Activated T-cell treated with anti-CD3 and anti-CD28 coated beads, Interleukin-2, amount 50 U/mL, for 1 hour (primary cell): Measurements from ENCODE around the gene SLC35B4.
A peak's percentile ranks its signal among the peaks of the same experiment; 100 is the strongest.

Experiments used
- DNase-seq: peaks from one replicate; pipeline ENCODE4 v3.0.0-alpha.2; 2020

Gene SLC35B4, protein sequence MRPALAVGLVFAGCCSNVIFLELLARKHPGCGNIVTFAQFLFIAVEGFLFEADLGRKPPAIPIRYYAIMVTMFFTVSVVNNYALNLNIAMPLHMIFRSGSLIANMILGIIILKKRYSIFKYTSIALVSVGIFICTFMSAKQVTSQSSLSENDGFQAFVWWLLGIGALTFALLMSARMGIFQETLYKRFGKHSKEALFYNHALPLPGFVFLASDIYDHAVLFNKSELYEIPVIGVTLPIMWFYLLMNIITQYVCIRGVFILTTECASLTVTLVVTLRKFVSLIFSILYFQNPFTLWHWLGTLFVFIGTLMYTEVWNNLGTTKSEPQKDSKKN

DNA sequence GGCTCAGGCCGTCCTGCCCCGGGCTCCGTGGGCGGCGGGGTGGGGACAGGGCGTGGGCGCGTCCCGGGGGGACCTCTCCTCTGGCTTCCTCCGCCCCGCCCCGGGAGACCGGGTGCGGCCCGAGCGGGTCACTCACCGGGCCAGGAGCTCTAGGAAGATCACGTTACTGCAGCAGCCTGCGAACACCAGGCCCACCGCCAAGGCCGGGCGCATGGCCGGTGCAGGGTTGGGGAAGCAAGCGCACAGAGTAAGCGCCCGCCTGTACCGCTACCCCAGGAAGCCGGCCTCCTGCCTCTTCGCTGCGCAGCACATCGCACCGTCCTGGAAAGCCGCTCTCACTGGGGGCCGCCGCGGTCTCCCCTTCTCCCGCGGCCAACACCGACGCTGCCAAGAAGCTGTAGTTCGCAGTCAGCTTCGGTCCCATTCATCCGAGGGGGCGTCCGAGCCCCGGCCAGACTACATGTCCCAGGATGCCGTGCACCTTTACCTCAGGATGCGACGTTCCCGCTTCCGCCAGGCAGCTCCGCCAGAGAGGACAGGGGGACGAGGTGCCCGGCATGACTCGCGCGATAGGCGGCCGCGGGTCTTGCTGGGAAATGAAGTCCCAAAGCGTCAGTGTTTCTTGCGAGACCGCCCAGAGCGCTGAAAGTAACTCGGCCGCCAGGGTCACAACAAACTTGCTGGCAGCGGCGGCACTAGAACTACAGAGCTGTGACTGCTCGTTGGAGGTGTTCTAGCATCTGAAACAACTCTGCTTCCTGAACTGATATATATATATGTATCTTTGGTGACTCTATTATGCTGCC, at the start of gene SLC35B4:
Gene SLC35B4, minus strand, starts transcription at position 392 of the 806 bp plus-strand sequence. Its CDS starts 179 bp downstream, at position 213.
- DNase-seq, result peak; percentile 93

GRCh38 chr7:134366481-134366880, 49.8 kb upstream of the SLC35B4 start:
- DNase-seq, result no peak

GRCh38 chr7:134365341-134366054, 48.8 kb upstream of the SLC35B4 start:
- no peak for DNase-seq

DNA sequence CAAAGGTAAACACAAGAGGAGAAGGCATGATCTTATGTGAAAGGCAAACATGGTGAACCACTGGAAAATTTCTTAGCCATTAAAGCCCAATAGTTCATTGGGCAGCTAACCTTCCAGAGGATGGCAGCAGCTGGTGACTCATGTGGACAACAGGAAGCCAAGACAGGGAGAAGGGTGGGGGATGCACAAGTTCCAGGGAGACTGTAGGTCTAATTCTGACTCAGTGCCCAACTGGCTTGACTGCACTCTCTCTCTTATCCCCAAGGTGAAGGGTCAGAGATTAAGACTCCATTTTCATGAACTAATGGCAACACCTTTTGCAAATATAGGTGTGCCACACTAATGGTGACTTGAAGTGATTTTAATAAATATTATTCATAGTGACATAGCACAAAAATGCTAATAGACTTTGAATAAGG, 47.9 kb upstream of the SLC35B4 start:
- DNase-seq, result no peak

- no peak for DNase-seq
Measured at GRCh38 chr7:134362587-134363483, 46.1 kb upstream of the SLC35B4 start.

GRCh38 chr7:134359787-134360432, 43.2 kb upstream of the SLC35B4 start:
- DNase-seq, result no peak

GRCh38 chr7:134357486-134357885, 40.8 kb upstream of the SLC35B4 start:
- DNase-seq, result no peak

DNA sequence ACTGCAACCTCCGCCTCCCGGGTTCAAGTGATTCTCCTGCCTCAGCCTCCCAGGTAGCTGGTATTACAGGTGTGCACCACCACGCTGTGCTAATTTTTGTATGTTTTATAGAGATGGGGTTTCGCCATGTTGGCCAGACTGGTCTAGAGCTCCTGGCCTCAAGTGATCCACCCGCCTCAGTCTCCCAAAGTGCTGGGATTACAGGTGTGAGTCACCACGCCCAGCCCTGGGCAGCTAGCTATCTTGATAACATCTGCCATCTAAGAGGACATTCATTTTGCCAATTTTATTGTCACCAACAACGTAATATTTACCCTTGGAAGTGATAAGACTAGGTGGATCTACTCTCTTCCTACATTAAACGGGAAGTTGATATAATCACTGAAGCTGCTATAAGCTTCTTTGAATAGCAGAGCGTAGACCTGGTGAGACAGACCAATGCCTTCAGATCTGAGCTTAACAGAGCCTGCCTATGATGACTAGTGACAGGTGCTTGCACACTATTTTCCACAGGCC, 39.7 kb upstream of the SLC35B4 start:
- DNase-seq, result no peak

GRCh38 chr7:134355927-134356326, 39.2 kb upstream of the SLC35B4 start:
- DNase-seq, result no peak

DNA sequence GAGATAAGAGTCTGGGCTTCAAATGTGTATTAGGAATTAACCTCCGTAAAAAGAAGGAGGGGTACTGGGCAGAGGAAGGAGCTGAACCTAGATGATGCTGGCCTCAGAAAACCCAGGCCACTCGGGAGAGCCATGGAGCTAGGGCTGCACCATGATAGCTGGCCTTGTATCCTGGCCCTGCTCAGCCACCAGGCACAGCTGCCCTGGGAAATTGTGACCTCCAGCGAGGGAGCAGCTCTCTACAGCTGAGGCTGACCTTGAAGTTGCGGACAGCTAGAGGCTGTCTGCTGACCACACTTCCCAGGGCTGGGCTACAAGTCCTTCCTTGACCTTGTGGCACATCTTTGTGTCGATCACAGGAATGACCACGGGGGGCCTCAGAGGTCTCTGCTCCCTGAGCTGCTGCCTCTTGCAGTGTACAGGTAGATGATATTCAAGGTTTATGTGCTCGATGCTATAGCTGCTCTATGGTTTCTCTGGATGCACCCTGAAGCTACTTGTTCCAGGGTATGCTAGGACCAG, 38.3 kb upstream of the SLC35B4 start:
- no peak for DNase-seq

GRCh38 chr7:134353411-134353810, 36.7 kb upstream of the SLC35B4 start:
- DNase-seq, result no peak

GRCh38 chr7:134351424-134351823, 34.7 kb upstream of the SLC35B4 start:
- no peak for DNase-seq

GRCh38 chr7:134350709-134351108, 34.0 kb upstream of the SLC35B4 start:
- no peak for DNase-seq

DNA sequence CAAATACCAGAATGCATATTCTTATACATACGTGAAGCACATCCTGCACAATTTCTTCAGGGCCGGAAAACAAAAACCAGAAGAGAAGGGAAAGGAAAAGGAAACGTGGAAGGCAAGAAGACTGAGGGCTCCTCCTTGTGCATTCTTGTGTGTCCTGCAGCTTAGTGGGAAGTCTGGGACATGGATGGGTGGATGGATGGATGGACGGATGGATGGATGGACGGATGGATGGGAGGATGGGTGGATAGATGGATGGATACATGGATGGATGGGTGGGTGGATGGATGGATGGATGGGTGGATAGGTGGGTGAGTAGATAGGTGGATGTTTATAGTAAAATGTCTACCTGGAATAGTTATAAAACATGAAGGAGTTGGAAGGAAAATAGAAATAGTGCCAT, 30.8 kb upstream of the SLC35B4 start:
- DNase-seq, result no peak

DNA sequence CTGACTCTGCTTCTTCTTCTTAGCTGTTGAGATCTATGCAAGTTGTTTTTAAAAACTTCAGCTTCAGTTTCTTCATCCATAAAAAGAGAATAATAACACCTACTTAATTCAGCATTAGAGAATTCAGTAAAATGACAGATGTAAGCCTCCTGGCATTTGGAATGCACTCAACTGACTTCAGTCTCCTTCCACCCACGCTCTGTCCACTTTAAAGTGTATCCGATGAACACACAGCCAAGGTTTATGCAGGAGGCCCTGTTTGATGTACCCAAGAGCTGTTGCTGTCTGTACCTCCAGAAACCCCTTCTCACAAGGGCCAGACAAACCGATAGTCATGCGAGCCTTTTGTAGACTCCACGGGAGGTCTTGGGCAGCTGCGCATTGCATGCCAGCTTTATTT, 27.1 kb upstream of the SLC35B4 start:
- no peak for DNase-seq

GRCh38 chr7:134343136-134343535, 26.4 kb upstream of the SLC35B4 start:
- DNase-seq, result no peak

DNA sequence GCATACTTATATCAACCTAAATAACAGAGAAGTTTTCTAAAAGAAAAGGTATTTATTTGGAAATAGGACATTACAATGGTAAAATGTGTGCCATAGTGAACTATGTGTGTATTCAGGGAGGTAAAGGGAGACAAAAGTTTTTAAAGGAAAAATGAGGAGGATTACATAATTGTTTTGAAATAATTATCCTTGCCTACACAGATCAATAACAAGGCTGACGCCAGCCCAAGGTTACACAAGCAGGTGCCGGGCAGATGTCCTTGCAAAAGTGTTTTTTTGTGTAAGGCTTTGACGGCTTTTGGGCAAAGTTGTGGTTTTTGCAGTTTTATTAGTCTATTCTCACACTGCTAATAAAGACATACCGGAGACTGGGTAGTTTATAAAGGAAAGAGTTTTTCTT, 22.7 kb upstream of the SLC35B4 start:
- no peak for DNase-seq

GRCh38 chr7:134337980-134338379, 21.2 kb upstream of the SLC35B4 start:
- no peak for DNase-seq

DNA sequence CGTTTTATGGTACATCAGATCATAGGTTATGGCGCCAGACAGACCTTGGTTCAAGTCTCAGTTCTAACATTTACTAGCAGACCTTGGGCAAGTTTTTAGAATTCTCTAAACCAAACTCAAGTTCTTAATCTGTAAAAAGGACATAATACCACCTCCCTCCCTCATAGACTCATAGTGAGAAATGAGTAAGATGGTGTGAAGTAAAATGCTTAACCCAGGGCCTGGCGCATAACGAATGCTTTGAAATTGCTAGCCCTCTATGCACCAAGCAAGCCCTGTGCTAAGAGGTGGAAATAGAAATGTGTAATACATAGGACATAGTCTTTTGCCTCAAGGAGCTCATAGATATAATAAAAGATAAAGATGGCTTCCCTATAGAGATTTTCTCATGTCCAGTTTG, 17.7 kb upstream of the SLC35B4 start:
- DNase-seq, result no peak

DNA sequence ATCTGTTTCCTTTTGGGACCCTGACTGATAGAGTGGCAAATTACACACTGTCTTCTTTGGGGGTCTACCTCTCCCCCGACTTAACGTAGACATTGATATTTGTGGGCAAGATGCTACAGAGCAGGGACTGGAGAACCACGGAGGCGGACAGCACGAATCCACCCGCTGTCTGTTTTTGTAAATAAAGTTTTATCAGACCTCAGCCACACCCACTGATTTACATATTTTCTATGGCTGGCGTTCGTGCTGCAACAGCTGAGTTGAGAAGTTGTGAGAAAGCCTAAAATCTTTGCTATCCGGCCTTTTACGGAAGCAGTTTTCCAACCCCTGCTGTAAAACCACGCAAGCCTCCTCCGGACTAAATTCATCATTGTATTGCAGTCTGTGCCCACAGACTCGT, 17.2 kb upstream of the SLC35B4 start:
- no peak for DNase-seq

DNA sequence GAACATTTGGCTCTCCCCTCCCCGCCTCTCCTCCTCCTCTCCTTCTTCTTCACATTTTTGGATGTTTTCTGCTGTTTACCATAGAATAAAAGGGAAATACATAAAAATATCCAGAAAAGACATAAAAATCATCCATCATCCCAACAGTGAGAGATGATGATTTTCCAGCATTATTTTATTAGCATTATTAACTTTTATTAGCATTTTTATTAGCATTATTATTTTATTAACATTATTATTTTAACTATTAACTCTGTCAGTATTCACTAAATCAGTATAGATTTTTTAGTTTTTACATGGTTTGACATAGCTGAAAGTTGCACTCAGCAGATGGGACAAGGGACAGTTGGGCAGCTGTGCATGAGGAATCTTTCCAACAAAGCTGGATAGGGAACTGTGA, 16.2 kb upstream of the SLC35B4 start:
- no peak for DNase-seq

GRCh38 chr7:134331393-134331792, 14.7 kb upstream of the SLC35B4 start:
- no peak for DNase-seq
